Activated B cell treated with CpG ODN at 0.5 μM for 24 hours (primary cell): ENCODE data around the gene MCUR1. TPM values are rescaled to one million over a fixed set of nuclear protein-coding genes. Genes with fewer than 3 reads are reported as not detected.
"Not testable (repeated sequence)": the region's sequence is repeated elsewhere in the genome, so short reads cannot be mapped to it uniquely, and the experiment has no call there.

Experiments
- ATAC-seq: fragments of 200-7000 bp; cut with Tn5 transposase; one replicate; pipeline ENCODE4 v1.10.0; 2021; ENCODE audit warnings: low read depth, mild to moderate bottlenecking, moderate library complexity
- CTCF ChIA-PET: fragments of 350-600 bp; sonication (Branson Sonifier 250); formaldehyde crosslinking; loops from one replicate; lab custom pipeline; 2021; ENCODE audit warnings: antibody characterized with exemption; lab: Charles Lee
- POLR2A ChIA-PET: fragments of 350-600 bp; sonication (Branson Sonifier 250); formaldehyde crosslinking; loops from one replicate; lab custom pipeline; 2021; ENCODE audit warnings: antibody characterized with exemption; lab: Charles Lee
- DNase-seq: peaks from one replicate; pipeline ENCODE4 v3.0.0; 2022
- H3K27ac Mint-ChIP-seq: one replicate; pipeline ENCODE4 v1.8.0; 2020; ENCODE audit warnings: mixed read lengths
- H3K27me3 Mint-ChIP-seq: one replicate; pipeline ENCODE4 v1.8.0; 2021; ENCODE audit warnings: mixed read lengths
- H3K36me3 Mint-ChIP-seq: one replicate; pipeline ENCODE4 v1.8.0; 2021; ENCODE audit warnings: low read depth, mixed read lengths
- H3K4me1 Mint-ChIP-seq: one replicate; pipeline ENCODE4 v1.8.0; 2021; ENCODE audit warnings: mixed read lengths
- H3K4me3 Mint-ChIP-seq: one replicate; pipeline ENCODE4 v1.8.0; 2020; ENCODE audit warnings: mild to moderate bottlenecking, mixed read lengths
- H3K9me3 Mint-ChIP-seq: one replicate; pipeline ENCODE4 v1.8.0; 2020; ENCODE audit warnings: mixed read lengths
- intact Hi-C: fragments of 100-400 bp; cut with micrococcal nuclease; formaldehyde crosslinking; loops from one replicate; pipeline ENCODE4 v1.15.1; 2024
- total RNA-seq: library from RNA; stranded (reverse); gene quantifications from 2 replicates; pipeline ENCODE4 v1.2.3, GENCODE V29; 2022
- TF ChIP-seq, protein P1 (sequence below): fragments of 200-600 bp; IDR thresholded peaks from one replicate; pipeline ENCODE4 v1.8.0; 2022; ENCODE audit warnings: antibody characterized with exemption, mild to moderate bottlenecking

MCUR1 gene
- total RNA-seq, 1 donor from 2014 or later, result 13.6 TPM

GRCh38 chr6:13776602-13777001, 37.8 kb downstream of the MCUR1 start:
- DNase-seq (no peak), ATAC-seq (no peak)
- TF ChIP-seq, protein P1, sequence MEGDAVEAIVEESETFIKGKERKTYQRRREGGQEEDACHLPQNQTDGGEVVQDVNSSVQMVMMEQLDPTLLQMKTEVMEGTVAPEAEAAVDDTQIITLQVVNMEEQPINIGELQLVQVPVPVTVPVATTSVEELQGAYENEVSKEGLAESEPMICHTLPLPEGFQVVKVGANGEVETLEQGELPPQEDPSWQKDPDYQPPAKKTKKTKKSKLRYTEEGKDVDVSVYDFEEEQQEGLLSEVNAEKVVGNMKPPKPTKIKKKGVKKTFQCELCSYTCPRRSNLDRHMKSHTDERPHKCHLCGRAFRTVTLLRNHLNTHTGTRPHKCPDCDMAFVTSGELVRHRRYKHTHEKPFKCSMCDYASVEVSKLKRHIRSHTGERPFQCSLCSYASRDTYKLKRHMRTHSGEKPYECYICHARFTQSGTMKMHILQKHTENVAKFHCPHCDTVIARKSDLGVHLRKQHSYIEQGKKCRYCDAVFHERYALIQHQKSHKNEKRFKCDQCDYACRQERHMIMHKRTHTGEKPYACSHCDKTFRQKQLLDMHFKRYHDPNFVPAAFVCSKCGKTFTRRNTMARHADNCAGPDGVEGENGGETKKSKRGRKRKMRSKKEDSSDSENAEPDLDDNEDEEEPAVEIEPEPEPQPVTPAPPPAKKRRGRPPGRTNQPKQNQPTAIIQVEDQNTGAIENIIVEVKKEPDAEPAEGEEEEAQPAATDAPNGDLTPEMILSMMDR, result no peak
- Mint-ChIP-seq H3K27ac (no peak overlapping the region), H3K9me3 (no peaks in the 10 kb centered on the region), H3K36me3 (no peaks in the 10 kb centered on the region), H3K4me3 (no peak overlapping the region), H3K4me1 (no peaks in the 10 kb centered on the region), H3K27me3 (no peaks in the 10 kb centered on the region)
- CTCF ChIA-PET, result no interaction called here
- intact Hi-C loops, result no loop called here
- POLR2A ChIA-PET, result no interaction called here

GRCh38 chr6:13775466-13775865, 38.9 kb downstream of the MCUR1 start:
- H3K36me3 Mint-ChIP-seq, intact Hi-C loops, ATAC-seq, DNase-seq, H3K4me1 Mint-ChIP-seq, CTCF ChIA-PET, H3K4me3 Mint-ChIP-seq, H3K9me3 Mint-ChIP-seq, H3K27me3 Mint-ChIP-seq, H3K27ac Mint-ChIP-seq: not testable (repeated sequence)
- POLR2A ChIA-PET, result interaction anchor here (1.2 kb wide), 1 partner anchor 39 kb away, joined by 7 read pairs; the partner anchor contains the start of gene MCUR1

- H3K9me3 Mint-ChIP-seq, POLR2A ChIA-PET, H3K27ac Mint-ChIP-seq, H3K27me3 Mint-ChIP-seq, H3K4me1 Mint-ChIP-seq, DNase-seq, H3K36me3 Mint-ChIP-seq, CTCF ChIA-PET, intact Hi-C loops, ATAC-seq, H3K4me3 Mint-ChIP-seq: not testable (repeated sequence)
These were observed 41.9 kb downstream of the MCUR1 start for GRCh38 chr6:13772358-13773030.

GRCh38 chr6:13769655-13770053, 44.7 kb downstream of the MCUR1 start:
- no peak for ATAC-seq

DNA sequence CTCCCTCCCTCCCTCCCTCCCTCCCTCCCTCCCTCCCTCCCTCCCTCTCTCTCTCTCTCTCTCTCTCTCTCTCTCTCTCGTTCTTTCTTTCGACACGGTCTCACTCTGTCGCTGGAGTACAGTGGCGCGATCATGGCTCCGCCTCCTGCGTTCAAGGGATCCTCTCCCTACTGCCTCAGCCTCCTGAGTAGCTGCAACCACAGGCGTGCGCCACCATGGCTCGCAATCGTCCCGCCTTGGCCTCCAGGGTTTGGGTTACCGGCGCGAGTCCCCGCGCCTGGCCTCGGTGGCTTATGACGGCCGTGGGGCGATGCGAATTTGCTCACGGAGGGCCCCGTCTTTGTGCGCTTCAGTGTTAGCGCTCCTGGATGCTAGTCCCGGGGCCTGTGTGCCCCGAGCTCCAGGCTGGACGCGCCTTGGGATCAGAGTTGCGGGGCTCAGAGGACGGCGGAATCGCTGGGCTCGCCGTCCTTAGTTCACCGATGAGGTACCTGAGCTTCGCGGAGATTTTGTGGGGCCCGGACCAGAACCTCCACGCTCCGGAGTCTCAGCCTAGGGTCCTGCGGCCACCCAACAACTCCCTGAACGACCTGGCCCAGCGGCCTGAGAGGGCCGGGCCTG, 45.2 kb downstream of the MCUR1 start:
- Mint-ChIP-seq H3K27ac (no peak overlapping the region), H3K27me3 (no peaks in the 10 kb centered on the region), H3K36me3 (no peaks in the 10 kb centered on the region), H3K9me3 (no peaks in the 10 kb centered on the region), H3K4me3 (no peak overlapping the region), H3K4me1 (peaks cover 26% of the 10 kb centered on the region)
- no peak for ATAC-seq
- CTCF ChIA-PET, result no interaction called here
- TF ChIP-seq, protein P1, result no peak
- POLR2A ChIA-PET, result no interaction called here
- DNase-seq, result no peak
- intact Hi-C loops, result loop anchor here (5.0 kb wide), 1 partner anchor 152 kb away; the partner anchor contains the start of gene NOL7

More at GRCh38 chr6:13769655-13770053, 44.7 kb downstream of the MCUR1 start:
- DNase-seq, result no peak
- intact Hi-C loops, result loop anchor here (5.0 kb wide), 1 partner anchor 152 kb away; the partner anchor contains the start of gene NOL7
- POLR2A ChIA-PET, result no interaction called here
- TF ChIP-seq, protein P1, result no peak
- Mint-ChIP-seq H3K27ac (no peak overlapping the region), H3K9me3 (no peaks in the 10 kb centered on the region), H3K4me3 (no peak overlapping the region), H3K36me3 (no peaks in the 10 kb centered on the region), H3K4me1 (peaks cover 25% of the 10 kb centered on the region), H3K27me3 (no peaks in the 10 kb centered on the region)
- CTCF ChIA-PET, result no interaction called here
